GM12875 (cell line): ENCODE measurements around the gene LARP4B.

Experiments
- H3K4me3 ChIP-seq: one replicate; pipeline ENCODE4 v1.5.1; 2011; ENCODE audit warnings: low read depth, low read length, control low read depth
- CTCF ChIP-seq: IDR thresholded peaks from 2 replicates; pipeline ENCODE4 v1.5.1; 2011; ENCODE audit warnings: low read depth, mild to moderate bottlenecking, control low read depth, inconsistent platforms, low read length, moderate library complexity, borderline replicate concordance; ENCODE audit not compliant: insufficient read depth

The LARP4B gene

DNA sequence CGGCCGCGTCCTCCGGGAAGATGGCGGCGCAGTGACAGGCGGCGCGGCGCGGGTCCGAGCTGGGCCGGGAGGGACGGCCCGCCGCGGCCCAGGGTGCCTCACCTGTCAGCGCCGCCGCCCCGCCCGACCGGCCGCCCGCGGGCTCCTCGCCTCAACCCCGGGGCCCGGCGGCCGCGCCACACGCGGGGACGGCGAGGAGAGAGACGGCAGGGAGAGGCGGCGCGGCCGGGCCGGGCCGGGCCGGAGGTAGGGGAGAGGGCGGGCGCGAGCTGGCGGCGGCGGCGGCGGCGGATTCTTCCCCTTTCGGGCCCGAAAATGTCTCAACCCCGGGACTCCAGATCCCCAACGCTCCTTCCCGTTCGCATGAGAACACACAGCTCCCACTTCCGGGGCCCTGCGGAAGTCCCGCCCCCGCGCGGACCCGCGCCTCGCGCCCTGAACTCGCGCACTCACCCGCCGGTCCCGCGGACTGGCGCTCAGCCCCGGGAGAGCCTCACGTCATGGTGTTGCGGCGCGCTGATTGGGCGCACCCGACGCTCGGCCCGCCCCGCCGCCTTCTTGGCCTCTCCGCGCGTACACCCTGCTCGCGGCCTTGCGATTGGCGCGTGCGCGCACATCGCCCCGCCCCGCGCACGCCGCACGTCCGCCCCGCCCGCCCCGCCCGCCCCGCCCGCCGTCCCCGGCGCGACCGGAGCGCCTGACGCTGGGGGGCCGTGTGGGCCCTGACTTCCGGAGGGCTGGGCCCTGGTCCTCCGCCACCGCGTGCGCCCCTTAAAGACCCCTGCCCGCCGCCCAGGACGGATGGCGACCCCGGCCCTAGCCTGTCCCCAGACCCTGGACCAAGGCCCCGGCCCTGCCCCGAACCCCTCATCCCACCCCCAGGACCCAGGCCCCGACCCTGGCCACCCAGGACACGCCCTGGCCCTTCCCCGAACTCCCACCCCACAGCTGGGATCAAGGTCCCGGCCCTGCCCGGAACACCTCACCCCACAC lies at the start of gene LARP4B:
TSS of gene LARP4B (minus strand) at position 380 of the 993 bp plus-strand sequence. CDS start 45,984 bp downstream, outside the sequence.
- H3K4me3 ChIP-seq, result peak within 1 kb of the TSS; percentile 85
- TF ChIP-seq CTCF, result no peak

DNA sequence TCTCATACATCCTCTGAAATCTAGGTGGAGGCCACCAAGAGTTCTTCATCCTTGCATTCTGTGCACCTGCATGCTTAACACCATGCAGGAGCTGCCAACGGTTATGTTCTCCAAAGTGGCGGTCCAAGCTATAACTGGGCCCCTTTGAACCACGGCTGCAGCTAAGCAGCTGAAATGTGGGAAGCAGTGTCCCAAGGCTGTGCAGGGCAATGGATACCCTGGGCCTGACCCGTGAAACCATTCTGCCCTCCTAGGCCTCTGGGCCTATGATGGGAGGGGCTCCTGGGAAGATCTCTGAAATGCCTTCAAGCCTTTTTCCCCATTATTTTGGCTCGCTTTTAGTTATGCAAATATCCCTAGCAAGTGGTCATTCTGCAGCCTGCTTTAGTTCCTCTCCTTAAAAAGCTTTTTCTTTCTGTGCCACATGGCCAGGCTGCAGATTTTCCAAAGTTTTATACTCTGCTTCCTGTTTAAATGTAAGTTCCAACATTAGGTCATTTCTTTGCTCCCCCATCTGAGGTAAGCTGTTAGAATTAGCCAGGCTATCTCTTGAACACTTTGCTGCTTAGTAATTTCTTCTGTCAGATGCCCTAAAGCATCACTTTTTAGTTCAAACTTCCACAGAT lies 49.1 kb upstream of the LARP4B start:
- no peak overlapping the region for H3K4me3 ChIP-seq
- TF ChIP-seq CTCF, result no peak

DNA sequence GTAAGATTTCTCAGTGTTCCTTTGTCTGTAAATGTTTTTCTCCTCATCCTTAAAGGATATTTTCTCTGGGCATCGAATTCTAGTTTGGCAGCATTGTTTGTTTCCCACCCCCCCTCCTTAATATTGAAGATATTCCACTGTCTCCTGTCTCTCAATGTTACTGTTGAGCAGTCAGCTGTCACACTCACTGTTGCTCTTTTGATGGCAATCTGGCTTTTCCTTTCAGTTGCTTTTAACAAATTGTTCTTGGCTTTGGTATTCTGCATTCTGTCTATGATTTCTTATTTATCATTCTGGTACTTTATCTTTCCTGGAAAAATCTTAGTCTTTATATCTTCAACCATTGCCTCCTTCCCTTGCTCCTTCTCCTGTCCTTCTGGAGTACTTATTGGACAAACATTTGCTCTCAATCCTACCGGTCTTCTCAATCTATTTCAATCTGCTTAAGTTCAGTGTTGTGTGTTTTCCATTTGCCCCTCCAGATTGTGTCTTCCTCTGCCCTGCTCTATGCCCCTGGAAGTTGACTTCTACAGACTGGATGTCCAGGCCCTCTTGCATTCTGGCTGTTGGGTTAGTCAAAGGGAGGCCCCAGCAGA lies 47.4 kb upstream of the LARP4B start:
- no peak overlapping the region for H3K4me3 ChIP-seq
- no peak for TF ChIP-seq CTCF

GRCh38 chr10:976316-976715 lies 44.8 kb upstream of the LARP4B start:
- H3K4me3 ChIP-seq, result no peak overlapping the region
- TF ChIP-seq CTCF, result no peak

DNA sequence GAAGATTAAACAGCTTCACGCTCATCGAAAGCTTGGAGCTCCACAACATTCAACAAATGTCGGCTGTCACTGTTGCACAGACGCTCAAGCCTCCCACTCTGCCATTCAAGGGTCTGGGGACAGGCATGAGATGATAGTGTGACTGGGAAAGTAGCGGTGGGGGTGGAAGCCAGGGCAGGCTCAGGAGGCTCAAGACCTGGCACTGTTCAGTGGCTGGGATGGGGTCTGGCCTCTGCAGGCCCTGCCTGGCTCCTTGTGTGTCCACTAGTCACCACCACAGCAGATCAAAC lies 43.2 kb upstream of the LARP4B start:
- no peak overlapping the region for H3K4me3 ChIP-seq
- TF ChIP-seq CTCF, result no peak

GRCh38 chr10:974038-974784 lies 42.7 kb upstream of the LARP4B start:
- no peak for TF ChIP-seq CTCF
- H3K4me3 ChIP-seq, result no peak overlapping the region
